Fibroblast of lung (primary cell): ENCODE data around the gene EEIG2. TPM values are rescaled to one million over a fixed set of nuclear protein-coding genes. Genes with fewer than 3 reads are reported as not detected.

Source experiments
- DNase-seq, 2 donors: peaks; one replicate each; pipeline versions ENCODE4 v3.0.0 to v3.0.0-alpha.2; 2010; ENCODE audit warnings: low read depth in 2 of 2
- H2AFZ ChIP-seq: 2 replicates; pipeline ENCODE4 v1.5.1; 2012; ENCODE audit warnings: low read length, control low read depth, inconsistent platforms
- H3K27ac ChIP-seq: 2 replicates; pipeline ENCODE4 v1.5.1; 2011; ENCODE audit warnings: low read length, control low read depth; ENCODE audit not compliant: insufficient read depth
- H3K27me3 ChIP-seq: 2 replicates; pipeline ENCODE4 v1.5.1; 2011; ENCODE audit warnings: mild to moderate bottlenecking, low read length; ENCODE audit not compliant: control insufficient read depth, insufficient read depth
- H3K36me3 ChIP-seq: 2 replicates; pipeline ENCODE4 v1.5.1; 2011; ENCODE audit warnings: low read length; ENCODE audit not compliant: control insufficient read depth, insufficient read depth
- H3K4me1 ChIP-seq: 2 replicates; pipeline ENCODE4 v1.5.1; 2011; ENCODE audit warnings: low read length; ENCODE audit not compliant: control insufficient read depth, insufficient read depth; ENCODE audit errors: extremely low read depth
- H3K4me2 ChIP-seq: 2 replicates; pipeline ENCODE4 v1.5.1; 2011; ENCODE audit warnings: low read length, control low read depth; ENCODE audit not compliant: insufficient read depth; ENCODE audit errors: extremely low read depth
- H3K4me3 ChIP-seq, 4 experiments: fragments of 200-600 bp in 1 of 4; sonication (generic) in 1 of 4; replicated peaks in 1 of 4; 2 replicates each; pipeline ENCODE4 v1.5.1; 2011 to 2016; ENCODE audit warnings: low read length in 4 of 4, low read depth in 3 of 4, mild to moderate bottlenecking in 3 of 4, control low read depth in 2 of 4, inconsistent platforms in 1 of 4, mixed read lengths in 1 of 4; ENCODE audit not compliant: insufficient read depth in 1 of 4; ENCODE audit errors: control extremely low read depth in 1 of 4
- H3K79me2 ChIP-seq: 2 replicates; pipeline ENCODE4 v1.5.1; 2012; ENCODE audit warnings: mild to moderate bottlenecking, low read length, inconsistent platforms; ENCODE audit not compliant: control insufficient read depth, insufficient read depth
- H3K9ac ChIP-seq: 2 replicates; pipeline ENCODE4 v1.5.1; 2011; ENCODE audit warnings: mild to moderate bottlenecking, low read length, control low read depth; ENCODE audit not compliant: insufficient read depth
- H3K9me3 ChIP-seq: 2 replicates; pipeline ENCODE4 v1.5.1; 2012; ENCODE audit warnings: low read depth, low read length; ENCODE audit not compliant: control insufficient read depth, insufficient read depth
- H4K20me1 ChIP-seq: 2 replicates; pipeline ENCODE4 v1.5.1; 2011; ENCODE audit warnings: low read length; ENCODE audit not compliant: control insufficient read depth, insufficient read depth; ENCODE audit errors: extremely low read depth
- EZH2 ChIP-seq: IDR thresholded peaks from 2 replicates; pipeline ENCODE4 v1.5.1; 2012; ENCODE audit warnings: low read length, control low read depth, mild to moderate bottlenecking; ENCODE audit errors: missing control alignments
- polyA plus RNA-seq, 2 donors: library from polyadenylated mRNA; depleted of rRNA in 1 of 2; stranded (reverse) in 1 of 2; unstranded in 1 of 2; fragments of >200 nt; gene quantifications; 2 replicates each; pipeline ENCODE4 v1.2.1, GENCODE V29; 2011 to 2012; ENCODE audit warnings: missing spikeins in 1 of 2
- total RNA-seq: library from RNA; depleted of rRNA; stranded (reverse); fragments of >200 nt; gene quantifications from 2 replicates; pipeline ENCODE4 v1.2.1, GENCODE V29; 2014
- TF ChIP-seq, protein P1 (sequence below), 2 donors: IDR thresholded peaks in 1 of 2; conservative IDR thresholded peaks in 1 of 2; 1 replicate in 1 of 2; 2 replicates in 1 of 2; pipeline ENCODE4 v1.5.1; 2011 to 2012; ENCODE audit warnings: low read length in 2 of 2, control low read depth in 1 of 2, inconsistent platforms in 1 of 2, low read depth in 1 of 2, mild to moderate bottlenecking in 1 of 2

Gene EEIG2
- total and polyA plus RNA-seq, 2 donors (not counting 1 experiment from before 2014, with no cell fraction given): 13.7 to 18.5 TPM

DNA sequence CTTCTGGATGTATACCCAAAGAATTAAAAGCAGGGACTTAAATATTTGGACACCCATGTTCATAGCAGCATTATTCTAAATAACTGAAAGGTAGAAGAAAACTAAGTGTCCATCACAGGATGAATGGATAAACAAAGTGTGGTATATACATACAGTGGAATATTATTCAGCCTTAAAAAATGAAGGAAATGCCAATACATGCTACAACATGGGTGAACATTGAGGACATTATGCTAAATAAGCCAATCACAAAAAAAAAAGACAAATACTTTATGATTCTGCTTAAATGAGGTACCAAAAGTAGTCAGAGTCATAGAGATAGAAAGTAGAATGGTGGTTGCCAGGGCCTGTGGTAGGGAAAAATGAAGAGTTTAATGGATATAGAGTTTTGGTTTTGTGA lies 14.1 kb downstream of the EEIG2 start:
- peaks cover 5% of the 10 kb centered on the region for H3K79me2 ChIP-seq
- no peaks in the 10 kb centered on the region for H3K27me3 ChIP-seq
- no peak overlapping the region for H3K4me2 ChIP-seq
- no peak overlapping the region for H3K4me3 ChIP-seq
- no peak overlapping the region for H3K27ac ChIP-seq
- no peak overlapping the region for H2AFZ ChIP-seq
- TF ChIP-seq, protein P1, sequence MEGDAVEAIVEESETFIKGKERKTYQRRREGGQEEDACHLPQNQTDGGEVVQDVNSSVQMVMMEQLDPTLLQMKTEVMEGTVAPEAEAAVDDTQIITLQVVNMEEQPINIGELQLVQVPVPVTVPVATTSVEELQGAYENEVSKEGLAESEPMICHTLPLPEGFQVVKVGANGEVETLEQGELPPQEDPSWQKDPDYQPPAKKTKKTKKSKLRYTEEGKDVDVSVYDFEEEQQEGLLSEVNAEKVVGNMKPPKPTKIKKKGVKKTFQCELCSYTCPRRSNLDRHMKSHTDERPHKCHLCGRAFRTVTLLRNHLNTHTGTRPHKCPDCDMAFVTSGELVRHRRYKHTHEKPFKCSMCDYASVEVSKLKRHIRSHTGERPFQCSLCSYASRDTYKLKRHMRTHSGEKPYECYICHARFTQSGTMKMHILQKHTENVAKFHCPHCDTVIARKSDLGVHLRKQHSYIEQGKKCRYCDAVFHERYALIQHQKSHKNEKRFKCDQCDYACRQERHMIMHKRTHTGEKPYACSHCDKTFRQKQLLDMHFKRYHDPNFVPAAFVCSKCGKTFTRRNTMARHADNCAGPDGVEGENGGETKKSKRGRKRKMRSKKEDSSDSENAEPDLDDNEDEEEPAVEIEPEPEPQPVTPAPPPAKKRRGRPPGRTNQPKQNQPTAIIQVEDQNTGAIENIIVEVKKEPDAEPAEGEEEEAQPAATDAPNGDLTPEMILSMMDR (conservative IDR thresholded peaks at IDR 0.05 in 1 of 2, IDR thresholded peaks at IDR 0.05 in 1 of 2; ENCODE audit: low read depth in 1 of 2, low read length in 2 of 2): no peak
- no peak for TF ChIP-seq EZH2
- no peaks in the 10 kb centered on the region for H3K36me3 ChIP-seq
- no peaks in the 10 kb centered on the region for H4K20me1 ChIP-seq
- no peaks in the 10 kb centered on the region for H3K9me3 ChIP-seq
- no peak for DNase-seq
- H3K4me1 ChIP-seq: no peaks in the 10 kb centered on the region
- no peak overlapping the region for H3K9ac ChIP-seq

- TF ChIP-seq, protein P1 (conservative IDR thresholded peaks at IDR 0.05 in 1 of 2, IDR thresholded peaks at IDR 0.05 in 1 of 2; ENCODE audit: low read depth in 1 of 2, low read length in 2 of 2): no peak
- no peak for TF ChIP-seq EZH2
- Histone ChIP-seq H3K4me3 (no peak overlapping the region), H3K27ac (peak overlapping the region; percentile 6), H3K9me3 (no peaks in the 10 kb centered on the region), H4K20me1 (no peaks in the 10 kb centered on the region), H3K4me2 (no peak overlapping the region), H3K27me3 (no peaks in the 10 kb centered on the region), H3K36me3 (no peaks in the 10 kb centered on the region), H3K4me1 (no peaks in the 10 kb centered on the region), H3K9ac (no peak overlapping the region), H2AFZ (no peak overlapping the region), H3K79me2 (peaks cover 3% of the 10 kb centered on the region)
- DNase-seq: peak in 1 of 2 donors; percentile 39
Observed at GRCh38 chr1:108575375-108575774, 15.5 kb downstream of the EEIG2 start.

DNA sequence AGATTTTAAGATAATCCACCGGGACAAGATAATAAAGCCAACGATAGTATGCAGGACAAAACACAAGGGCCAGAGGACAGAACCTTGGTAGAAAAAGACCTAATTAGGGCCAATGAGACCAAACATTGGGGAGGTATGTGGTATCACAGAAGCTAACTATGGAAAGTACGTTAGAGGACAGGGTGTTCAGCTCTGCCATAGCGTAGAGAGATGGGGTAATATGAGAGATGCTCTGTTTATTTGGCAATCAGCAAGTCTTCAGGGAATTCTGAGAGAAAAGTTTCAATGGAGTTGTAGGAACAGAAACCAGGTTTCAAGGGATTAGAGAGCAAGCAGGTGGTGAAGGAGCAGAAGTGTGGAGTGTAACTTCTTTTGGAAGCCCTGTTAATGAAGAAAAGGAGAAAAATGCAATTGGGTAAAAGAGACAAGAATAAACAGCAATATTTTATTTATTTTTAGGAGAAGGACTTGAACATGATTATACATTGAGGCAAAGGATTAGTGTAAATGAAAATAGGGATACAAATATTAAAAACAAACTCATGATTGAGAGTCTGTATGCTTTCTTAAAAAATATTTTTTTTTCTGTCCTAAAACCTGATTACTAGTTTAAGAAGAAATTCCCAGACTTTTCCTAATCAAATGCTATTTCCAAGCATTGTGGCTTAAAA lies 24.0 kb downstream of the EEIG2 start:
- Histone ChIP-seq H3K36me3 (no peaks in the 10 kb centered on the region), H3K27me3 (no peaks in the 10 kb centered on the region), H3K9me3 (no peaks in the 10 kb centered on the region), H3K4me1 (peaks cover 7% of the 10 kb centered on the region), H3K27ac (no peak overlapping the region), H4K20me1 (no peaks in the 10 kb centered on the region), H3K9ac (no peak overlapping the region), H3K4me3 (no peak overlapping the region), H3K79me2 (peaks cover 11% of the 10 kb centered on the region), H3K4me2 (no peak overlapping the region), H2AFZ (no peak overlapping the region)
- no peak for TF ChIP-seq EZH2
- TF ChIP-seq, protein P1 (conservative IDR thresholded peaks at IDR 0.05 in 1 of 2, IDR thresholded peaks at IDR 0.05 in 1 of 2; ENCODE audit: low read depth in 1 of 2, low read length in 2 of 2): no peak
- no peak for DNase-seq
